GM21786 (cell line): Measurements from ENCODE around the gene MTHFD1.
A peak's percentile ranks its signal among the peaks of the same experiment; 100 is the strongest.

Experiments
- ATAC-seq: cut with Tn5 transposase; IDR thresholded peaks from one replicate; pipeline ENCODE4 v1.9.1; 2021; ENCODE audit not compliant: unreplicated experiment

Gene MTHFD1

DNA sequence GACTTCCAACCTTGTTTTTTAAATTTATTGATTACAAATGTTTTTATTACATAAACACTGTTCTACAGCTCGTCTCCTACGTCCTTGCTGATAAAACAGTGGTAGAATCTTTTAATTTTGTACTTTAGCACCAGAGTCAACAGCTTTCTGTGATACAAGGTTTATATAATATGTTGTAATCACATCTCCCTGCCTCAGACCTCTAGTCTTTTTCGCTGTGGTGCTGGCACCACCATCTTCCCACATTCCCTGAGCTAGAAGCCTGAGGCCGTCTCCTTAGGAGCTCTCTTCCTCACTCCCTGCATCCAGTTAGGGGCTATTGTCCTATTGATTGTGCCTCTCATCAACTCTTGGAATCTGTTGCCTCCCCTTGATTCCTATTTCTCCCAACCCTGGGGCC is 17.1 kb downstream of the MTHFD1 start:
- ATAC-seq, result no peak

DNA sequence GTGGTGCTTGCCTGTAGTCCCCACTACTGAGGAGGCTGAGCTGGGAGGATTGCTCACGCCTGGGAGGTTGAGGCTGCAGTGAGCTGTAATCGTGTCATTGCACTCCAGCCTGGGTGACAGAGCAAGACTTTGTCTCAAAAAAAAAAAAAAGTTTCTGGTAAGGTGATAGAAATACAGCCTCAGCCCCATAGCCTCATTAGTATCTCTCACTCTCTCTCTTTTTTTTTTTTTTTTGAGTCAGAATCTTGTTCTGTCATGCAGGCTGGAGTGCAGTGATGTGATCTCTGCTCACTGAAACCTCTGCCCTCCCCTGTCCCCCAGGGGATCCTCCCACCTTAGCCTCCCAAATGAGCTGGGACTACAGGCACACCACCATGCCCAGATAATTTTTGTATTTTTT is 19.2 kb downstream of the MTHFD1 start:
- ATAC-seq, result peak; percentile 70

DNA sequence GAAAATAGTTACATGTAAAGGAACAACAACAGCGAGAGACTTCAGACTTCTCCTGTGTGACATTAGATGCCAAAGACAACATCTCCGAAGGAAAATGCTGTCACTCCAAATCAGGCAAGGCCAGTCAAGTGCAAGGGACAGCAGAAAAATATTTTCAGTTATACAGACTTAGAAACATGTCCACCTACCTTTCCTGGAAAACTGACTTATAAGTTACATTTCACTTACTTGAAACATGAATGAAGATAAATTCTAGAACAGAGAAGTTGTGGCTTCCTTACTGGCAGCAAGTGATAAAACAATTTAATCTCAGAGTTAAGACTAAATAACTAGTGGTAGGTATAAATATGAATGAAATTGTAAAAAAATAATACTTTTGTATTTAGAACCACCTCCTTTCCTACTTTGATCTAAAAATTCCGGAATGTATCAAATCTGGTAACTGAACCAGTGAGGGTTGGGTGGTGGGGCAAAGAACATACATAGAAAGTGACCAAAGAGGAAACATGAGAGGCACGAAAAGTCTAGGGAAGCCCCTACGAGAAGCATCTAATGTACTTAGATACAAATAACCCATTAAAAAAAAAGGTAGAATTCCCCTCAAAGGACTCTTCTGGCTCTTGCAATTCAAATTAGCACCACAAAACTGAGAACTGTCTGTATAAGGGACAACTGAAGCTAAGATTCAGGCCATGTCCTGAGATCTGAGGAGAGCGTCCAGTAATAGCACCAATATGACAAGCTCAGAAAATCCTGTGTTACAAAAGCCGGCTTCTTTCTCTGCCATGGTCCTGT is 21.2 kb downstream of the MTHFD1 start:
- no peak for ATAC-seq

DNA sequence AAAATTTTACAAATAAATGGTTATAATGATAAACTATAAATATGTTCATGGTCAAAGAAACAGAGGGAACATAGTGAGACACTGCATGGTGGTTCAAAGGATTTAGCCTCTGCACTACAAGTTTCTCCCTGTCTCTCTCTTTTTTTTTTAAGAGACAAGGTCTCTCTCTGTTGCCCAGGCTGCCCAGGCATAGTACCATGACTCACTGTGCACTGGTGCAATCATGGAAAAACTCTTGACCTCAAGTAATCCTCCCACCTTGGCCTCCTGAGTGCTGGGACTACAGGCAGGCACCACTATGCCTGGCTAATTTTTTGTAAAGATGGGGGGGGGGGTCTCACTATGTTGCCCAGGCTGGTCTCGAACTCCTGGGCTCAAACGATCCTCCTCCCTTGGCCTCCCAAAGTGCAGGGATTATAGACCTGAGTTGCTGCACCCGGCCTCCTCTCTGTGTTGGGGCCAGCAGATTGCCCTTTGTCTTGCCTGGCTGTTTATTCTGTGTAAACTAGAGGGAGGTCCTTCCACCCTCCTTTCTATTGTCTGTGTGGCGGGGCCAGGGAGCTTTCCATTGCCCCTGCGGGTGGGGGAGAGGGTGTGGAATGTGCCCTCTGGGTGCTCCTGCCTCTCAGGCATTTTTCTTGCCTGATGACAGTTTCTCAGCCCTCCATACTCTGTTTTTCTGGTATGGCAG is 22.1 kb downstream of the MTHFD1 start:
- no peak for ATAC-seq

DNA sequence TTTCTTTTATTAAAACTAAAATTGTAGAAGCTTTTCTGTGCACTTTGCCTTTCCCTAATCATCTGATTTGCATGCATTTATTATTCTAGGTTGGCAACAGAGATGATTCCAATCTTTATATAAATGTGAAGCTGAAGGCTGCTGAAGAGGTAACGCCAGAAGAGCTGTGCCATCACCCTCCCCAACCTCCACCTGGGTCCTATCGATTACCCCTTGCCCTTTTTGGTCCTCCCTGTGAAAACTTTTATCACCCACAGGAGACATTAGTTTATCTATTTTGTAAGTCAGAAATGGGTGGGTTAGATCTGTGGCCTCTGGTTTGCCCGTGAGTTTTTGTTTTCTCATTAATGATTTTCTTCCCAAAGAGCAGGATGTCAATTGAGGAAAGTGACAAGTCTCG is 22.8 kb downstream of the MTHFD1 start:
- ATAC-seq, result no peak

DNA sequence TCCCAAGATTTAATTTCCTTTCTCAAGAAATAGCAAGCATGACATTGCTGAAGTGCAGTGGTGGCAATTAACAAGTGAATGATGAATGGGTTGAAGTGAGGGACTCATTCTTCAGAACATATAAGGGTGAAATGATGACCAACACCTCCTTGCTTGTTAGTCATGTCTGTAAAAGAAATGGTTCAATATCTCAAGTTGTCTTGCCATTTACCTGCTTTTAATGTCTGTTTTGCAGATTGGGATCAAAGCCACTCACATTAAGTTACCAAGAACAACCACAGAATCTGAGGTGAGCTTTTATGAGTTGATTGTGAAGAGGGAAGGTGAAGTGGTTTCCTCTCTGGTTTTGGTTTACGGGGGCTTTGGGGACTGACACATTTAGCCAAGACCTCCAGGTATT is 24.1 kb downstream of the MTHFD1 start:
- ATAC-seq, result no peak

DNA sequence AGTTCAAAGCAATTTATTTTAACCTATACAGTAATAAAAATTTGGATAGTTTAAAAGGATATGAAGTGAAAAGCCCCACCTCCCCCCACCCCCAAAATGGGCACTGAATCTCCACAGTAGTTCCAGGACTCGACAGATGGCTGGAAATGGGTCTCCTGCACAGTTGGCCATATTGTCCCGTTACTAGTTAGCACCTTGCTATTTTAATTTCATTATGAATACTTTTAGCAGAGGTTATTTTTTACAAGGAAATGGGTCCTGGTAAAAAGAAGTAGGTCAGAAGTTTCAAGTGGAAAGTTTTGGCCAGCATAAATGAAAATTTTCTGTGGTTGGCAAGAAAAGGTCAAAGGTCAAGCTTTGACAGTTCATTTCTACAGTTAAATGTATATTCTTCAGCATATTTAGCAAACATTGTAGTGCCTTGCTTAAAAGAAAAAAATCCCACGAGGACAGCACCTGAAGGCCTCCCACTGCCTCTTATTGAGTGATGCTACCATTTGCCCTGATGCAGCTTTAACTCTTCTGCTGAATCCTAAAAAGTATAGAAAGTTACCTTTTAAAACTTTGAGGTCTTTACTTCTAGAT is 28.3 kb downstream of the MTHFD1 start:
- no peak for ATAC-seq

DNA sequence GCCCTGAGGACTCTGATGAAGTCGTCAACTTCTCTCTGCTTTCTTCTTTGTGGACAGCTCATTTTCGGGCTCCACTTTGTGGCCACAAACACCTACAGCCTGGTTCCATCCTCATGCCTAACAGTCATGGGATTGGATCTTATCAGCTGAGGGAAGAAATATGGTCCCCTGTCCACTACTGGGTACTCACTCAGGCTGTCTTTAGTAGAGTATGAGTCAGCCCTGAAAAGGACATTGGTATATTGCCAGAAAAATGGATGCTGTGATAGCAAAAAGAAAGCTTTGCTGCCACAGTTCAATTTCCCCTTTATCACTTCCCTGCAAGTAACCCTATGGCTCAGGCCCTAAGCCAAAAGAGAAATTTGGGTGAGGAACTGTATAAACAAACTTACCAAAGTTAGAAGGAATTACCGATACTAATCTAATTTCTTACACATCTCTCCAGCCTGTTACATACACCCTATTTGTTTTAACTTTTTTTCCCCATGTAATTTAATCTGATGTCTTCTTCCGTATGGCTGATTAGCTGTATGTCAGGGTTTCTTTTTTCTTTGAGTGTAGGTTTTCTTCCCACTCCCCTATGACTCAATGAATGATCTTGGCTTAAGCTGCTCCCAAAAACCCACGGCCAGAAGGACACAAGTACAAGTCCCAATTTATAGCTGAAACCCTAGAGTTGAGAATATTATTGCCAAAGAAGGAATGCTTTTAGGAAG is 29.1 kb downstream of the MTHFD1 start:
- no peak for ATAC-seq

DNA sequence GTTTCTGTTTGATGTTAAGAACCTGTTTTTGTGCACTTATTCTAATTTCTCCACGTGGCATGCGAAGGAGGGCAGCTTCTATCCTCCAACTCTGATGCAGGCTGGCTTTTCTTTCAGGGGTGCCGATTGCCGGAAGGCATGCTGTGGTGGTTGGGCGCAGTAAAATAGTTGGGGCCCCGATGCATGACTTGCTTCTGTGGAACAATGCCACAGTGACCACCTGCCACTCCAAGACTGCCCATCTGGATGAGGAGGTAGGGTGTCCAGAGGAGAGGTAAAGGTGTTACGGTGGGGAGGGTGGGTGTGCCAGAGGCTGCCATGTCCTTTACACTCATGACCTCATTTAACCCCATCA is 29.6 kb downstream of the MTHFD1 start:
- ATAC-seq, result no peak

DNA sequence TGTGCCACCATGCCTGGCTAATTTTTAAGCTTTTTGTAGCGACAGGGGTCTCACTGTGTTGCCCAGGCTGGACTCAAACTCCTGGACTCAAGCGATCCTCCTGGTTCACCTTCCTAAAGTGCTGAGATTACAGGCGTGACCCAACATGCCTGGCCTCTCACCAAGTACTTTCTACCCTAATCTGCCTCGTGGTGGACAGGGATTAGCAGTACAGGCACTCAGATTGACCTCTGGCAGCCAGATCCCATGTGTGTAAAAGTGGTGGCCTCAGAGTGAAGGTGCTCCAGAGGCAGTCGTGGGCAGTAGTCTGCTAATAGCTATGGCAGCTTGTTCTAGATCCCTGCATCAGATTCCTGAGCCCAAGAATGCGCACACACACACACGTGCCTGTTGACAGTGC is 30.9 kb downstream of the MTHFD1 start:
- ATAC-seq, result no peak

DNA sequence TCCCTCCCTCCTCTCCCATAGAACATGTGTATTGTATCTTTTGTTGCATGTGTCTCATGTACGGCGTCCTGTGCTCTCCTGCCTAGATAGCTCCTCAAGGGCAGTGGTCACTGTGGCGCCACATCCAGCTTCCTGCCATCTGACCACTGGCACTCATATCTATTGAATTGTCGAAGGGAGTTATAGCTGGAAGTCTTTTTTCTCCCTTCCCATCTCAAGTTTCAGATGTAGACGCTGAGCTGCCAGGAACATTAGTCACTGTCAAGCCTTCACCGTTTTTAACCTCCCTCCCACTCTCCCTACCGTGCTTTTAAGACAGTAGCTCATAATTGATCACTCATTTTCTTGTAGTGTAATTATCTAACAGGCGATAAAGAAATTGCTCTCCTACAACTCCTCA is 33.0 kb downstream of the MTHFD1 start:
- no peak for ATAC-seq

DNA sequence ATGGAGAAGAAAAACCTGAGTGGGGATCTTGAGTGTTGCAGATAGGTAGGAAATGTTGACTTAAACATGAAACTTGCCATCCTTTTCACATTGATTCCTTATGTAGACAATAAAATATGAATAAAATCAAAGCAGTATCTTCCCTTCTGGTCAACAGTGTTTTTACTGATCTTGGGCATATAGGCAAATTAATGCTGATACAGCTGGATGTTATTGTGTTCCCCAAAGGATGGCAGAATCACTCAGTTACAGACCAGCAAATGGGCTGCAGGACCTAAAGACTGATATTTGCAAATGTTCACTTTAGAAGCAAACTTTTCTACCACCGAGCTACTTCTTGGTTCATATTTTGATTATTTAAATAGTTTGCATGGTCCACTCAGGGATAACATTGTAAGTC is 33.9 kb downstream of the MTHFD1 start:
- ATAC-seq, result no peak

DNA sequence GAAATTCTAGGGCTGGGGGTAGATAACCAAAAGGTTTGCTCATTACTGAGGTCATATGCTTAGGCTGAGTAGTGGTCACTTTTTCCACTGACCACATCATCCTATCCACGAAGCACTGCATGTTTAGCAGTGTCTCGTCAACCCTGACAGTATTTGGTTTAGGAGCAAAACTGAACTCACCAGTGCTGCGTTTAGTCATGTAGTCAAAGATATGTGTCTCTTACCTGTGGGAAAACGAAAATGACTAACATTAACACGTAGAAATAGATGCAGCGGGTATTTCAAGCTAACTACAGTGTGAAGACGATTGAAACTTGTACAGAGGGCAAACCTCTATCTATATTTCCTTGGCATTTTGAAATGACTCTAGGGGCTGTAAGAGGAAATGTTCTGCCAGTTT is 34.6 kb downstream of the MTHFD1 start:
- ATAC-seq, result no peak

DNA sequence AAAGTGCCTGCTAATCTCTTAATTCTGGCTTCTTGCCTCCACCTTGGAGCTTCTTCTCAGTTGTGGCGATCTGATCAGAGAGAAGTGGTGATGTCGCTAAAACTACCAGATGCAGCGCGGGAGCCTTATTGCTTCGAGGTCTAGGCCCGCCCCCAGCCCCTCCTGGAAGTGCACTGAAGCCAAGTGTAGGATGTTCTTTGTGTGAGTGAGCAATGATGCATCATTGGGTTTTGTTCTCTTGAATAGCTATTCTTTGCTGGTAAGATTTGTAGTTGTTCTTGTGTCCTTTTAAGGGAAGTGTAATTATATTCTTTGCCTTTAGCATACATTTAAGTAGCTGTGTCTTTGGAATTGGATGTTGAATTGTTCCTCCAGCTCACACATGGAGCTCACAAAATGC is 35.8 kb downstream of the MTHFD1 start:
- ATAC-seq, result no peak

DNA sequence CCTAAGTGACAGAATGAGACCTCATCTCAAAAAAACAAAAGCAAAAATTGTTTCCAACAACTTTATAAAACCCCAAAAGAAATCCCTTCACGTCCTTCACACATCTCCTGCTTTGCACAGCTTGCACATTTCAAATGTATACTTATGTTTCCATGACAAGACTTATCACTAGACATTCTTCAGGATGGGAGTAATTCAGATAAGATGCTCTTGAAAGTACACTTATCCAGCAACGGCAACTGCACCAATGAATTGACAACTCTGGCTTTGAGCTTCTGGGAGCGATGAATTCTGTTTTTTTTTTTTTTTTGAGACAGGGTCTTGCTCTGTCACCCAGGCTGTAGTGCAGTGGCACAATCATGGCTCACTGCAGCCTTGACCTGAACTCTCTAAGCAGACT is 46.4 kb downstream of the MTHFD1 start:
- no peak for ATAC-seq

DNA sequence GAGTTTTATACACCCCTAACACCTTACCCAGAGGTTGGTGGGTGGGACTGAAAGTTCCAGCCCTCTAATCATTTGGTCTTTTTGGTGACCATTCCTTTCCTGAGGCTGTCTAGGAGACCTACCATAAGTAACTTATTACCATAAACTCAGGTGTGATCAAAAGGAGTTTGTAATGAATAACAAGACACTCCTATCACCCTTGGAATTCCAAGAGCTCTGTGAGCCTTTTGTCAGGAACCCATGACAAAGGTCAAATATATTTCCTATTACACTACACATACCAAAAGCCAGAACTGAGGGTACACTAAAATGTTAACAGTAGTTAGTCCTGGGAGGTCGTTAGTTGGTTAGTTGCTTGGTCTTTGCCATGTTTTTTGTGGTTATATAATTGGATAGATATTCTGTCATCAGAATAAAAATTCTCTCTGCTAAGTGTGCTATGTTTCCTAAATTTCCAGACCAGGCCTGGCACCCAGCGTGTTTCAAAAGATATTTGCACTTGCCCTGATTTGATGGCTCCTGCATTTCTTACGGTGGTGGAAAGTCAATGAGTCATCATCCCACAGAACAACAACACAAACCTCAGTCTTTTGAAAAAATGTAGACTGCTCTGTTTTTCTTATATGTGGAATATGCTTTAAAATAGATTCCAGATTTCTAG is 50.2 kb downstream of the MTHFD1 start:
- ATAC-seq, result no peak

DNA sequence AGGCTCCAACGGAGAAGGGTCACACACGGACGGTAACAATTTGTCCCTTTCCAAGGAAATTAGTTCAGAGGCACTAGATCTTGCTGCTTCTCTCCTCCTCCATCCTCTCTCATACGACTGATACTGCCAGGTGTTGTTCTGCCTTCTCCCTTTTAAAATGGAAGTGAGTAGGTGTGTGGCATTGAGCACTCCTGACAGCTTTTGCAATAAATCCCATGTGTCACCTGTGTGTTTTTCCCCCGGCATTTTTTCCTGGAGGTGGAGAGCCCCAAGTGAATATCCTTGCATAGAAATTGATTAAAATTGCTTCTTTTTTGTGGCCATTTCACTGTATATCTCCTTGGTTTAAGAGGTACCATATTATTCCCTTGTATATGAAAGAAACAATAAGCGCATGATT is 51.0 kb downstream of the MTHFD1 start:
- no peak for ATAC-seq

DNA sequence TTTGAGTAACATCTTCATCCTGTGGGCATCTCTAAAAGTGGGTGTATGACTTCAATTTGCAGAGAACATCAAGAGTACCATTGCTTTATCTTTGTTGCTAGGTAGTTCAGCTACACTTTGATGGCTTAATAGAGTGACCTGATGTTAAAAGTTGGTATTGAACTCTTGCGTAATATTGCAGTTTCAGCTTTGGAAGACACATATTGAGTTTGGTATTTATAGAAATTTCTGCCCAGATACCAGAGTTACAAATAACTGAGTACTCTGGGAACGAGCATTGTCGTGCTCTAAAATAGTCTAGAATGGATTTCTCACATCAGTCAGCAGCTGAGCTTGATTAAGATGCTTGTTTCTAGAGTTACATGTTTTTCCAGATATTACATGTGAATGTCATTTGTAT is 52.3 kb downstream of the MTHFD1 start:
- no peak for ATAC-seq

DNA sequence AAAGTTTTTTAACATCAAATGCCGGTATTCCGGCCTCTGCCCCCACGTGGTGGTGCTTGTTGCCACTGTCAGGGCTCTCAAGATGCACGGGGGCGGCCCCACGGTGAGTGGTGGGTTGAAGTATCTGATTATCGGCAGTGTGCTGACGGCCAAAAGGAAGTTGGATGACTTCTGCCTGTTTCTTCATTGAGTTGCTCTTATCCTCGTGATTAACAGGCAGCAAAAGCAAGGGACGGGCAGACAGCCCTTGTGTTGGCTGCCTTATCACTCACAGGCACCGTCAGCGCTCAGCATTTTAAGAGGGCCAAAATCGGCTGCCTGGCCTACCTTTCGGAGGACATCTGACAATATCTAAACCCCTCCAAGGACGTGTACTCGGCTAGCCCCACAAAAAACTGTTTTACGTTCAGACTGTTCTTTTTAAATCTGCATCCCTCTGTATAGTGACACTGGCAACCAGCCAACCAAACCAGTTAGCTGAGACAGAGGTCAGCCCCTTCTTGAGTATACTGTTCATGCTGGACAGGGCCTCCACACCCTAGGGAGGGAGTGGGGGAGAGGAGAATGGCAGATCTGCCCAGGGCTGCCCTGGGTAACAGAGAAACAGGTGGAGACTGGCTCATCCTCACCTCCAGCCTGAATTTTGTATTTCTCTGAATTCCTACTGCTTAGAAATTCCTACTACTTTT is 54.3 kb downstream of the MTHFD1 start:
- ATAC-seq, result no peak

DNA sequence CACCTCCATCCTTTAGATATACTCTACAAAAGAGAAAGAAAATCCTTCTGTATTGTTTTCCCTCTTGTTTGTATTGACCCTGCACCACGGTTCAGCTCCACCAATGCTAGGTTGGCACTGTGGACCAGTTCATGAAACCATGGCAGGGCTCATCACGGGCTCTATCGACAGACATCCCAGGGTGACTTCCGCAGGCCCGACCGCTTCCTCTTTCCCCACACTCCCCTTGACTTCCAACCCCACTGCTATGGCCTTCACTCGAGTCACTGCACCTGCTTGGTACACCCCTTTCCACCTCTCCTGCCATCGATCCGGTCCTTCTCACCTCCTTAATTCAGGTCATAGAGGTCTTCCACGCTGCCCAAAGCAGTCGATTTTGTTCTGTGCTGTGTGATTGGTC is 56.0 kb downstream of the MTHFD1 start:
- no peak for ATAC-seq
